ENCODE results near the gene GOLGB1.

- no peak for TF ChIP-seq CTCF (IDR thresholded peaks at IDR 0.05)
- TF ChIP-seq ZFX (IDR thresholded peaks at IDR 0.05; ENCODE audit: borderline replicate concordance) = no peak
Observed at GRCh38 chr3:121642601-121643314, 106.8 kb downstream of the GOLGB1 start.

Measured in 22Rv1 (cell line).